DND-41 (cell line): ENCODE results near the gene UPB1.
"Not testable (repeated sequence)": the region's sequence is repeated elsewhere in the genome, so short reads cannot be mapped to it uniquely, and the experiment has no call there.

Source experiments
- ATAC-seq: fragments of 200-7000 bp; cut with Tn5 transposase; 3 replicates; pipeline ENCODE4 v1.9.1; 2021; ENCODE audit warnings: low read depth; ENCODE audit not compliant: insufficient read depth
- DNase-seq: peaks from one replicate; pipeline ENCODE4 v3.0.0-alpha.2; 2020
- H2AFZ ChIP-seq: 2 replicates; pipeline ENCODE4 v1.6.0; 2012; ENCODE audit warnings: low read depth, low read length
- H3K27ac ChIP-seq: 2 replicates; pipeline ENCODE4 v1.5.1; 2012; ENCODE audit warnings: low read length, inconsistent platforms
- H3K27me3 ChIP-seq: fragments of 200-600 bp; sonication (generic); 2 replicates; pipeline ENCODE4 v1.6.0; 2012; ENCODE audit warnings: low read length, mild to moderate bottlenecking, inconsistent platforms; ENCODE audit not compliant: insufficient read depth, poor library complexity
- H3K36me3 ChIP-seq: 2 replicates; pipeline ENCODE4 v1.5.1; 2012; ENCODE audit warnings: low read length, inconsistent platforms; ENCODE audit not compliant: insufficient read depth
- H3K4me1 ChIP-seq: 2 replicates; pipeline ENCODE4 v1.5.1; 2012; ENCODE audit warnings: mild to moderate bottlenecking, low read length; ENCODE audit not compliant: insufficient read depth
- H3K4me2 ChIP-seq: 2 replicates; pipeline ENCODE4 v1.6.0; 2012; ENCODE audit warnings: mild to moderate bottlenecking, moderate library complexity, low read length, inconsistent platforms; ENCODE audit not compliant: insufficient read depth
- H3K4me3 ChIP-seq, 2 experiments: fragments of 200-600 bp in 1 of 2; shearing (Covaris generic) in 1 of 2; 2 replicates each; pipeline ENCODE4 v1.5.1; 2012 to 2016; ENCODE audit warnings: inconsistent platforms in 2 of 2, low read length in 2 of 2, mild to moderate bottlenecking in 2 of 2, low read depth in 1 of 2, moderate library complexity in 1 of 2
- H3K79me2 ChIP-seq: 2 replicates; pipeline ENCODE4 v1.6.0; 2012; ENCODE audit warnings: low read length, inconsistent platforms; ENCODE audit not compliant: insufficient read depth
- H3K9ac ChIP-seq: 2 replicates; pipeline ENCODE4 v1.6.0; 2012; ENCODE audit warnings: low read depth, mild to moderate bottlenecking, inconsistent platforms, low read length, moderate library complexity
- H3K9me3 ChIP-seq: 2 replicates; pipeline ENCODE4 v1.5.1; 2012; ENCODE audit warnings: low read length, moderate library complexity, mild to moderate bottlenecking, inconsistent platforms; ENCODE audit not compliant: insufficient read depth, severe bottlenecking
- H4K20me1 ChIP-seq: 2 replicates; pipeline ENCODE4 v1.6.0; 2012; ENCODE audit warnings: low read length; ENCODE audit not compliant: insufficient read depth
- EZH2 ChIP-seq: IDR thresholded peaks from 3 replicates; pipeline ENCODE4 v1.6.1; 2012; ENCODE audit warnings: borderline replicate concordance, low read depth, mild to moderate bottlenecking, moderate library complexity, low read length, inconsistent platforms; ENCODE audit not compliant: severe bottlenecking
- TF ChIP-seq, protein P1 (sequence below): IDR thresholded peaks from 2 replicates; pipeline ENCODE4 v1.5.1; 2012; ENCODE audit warnings: borderline replicate concordance, low read length, moderate library complexity, mild to moderate bottlenecking; ENCODE audit not compliant: poor library complexity, severe bottlenecking; ENCODE audit errors: extremely low read depth

The UPB1 gene

DNA sequence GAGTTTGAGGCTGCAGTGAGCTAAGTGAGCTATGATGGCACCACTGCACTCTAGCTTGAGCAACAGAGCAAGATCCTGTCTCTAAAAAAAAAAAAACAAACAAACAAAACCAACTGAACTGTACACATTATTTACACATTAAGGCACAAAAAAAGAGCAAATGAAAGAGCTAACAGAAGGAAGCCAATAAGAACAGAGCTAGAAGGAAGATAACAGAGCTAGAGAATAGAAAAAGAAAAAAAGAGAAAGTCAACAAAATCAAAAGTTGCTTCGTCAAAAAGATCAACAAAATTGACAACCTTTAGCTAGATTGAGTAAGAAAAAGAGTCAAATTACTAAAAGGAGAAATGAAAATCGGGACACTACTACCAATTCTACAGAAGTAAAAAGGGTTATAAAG, 34.8 kb downstream of the UPB1 start:
- Histone ChIP-seq H3K4me2 (no peak overlapping the region), H3K4me1 (peaks cover 2% of the 10 kb centered on the region), H3K27ac (no peak overlapping the region), H2AFZ (no peak overlapping the region), H4K20me1 (no peaks in the 10 kb centered on the region), H3K9ac (no peak overlapping the region), H3K27me3 (no peaks in the 10 kb centered on the region), H3K4me3 (no peak overlapping the region), H3K36me3 (no peaks in the 10 kb centered on the region), H3K79me2 (no peaks in the 10 kb centered on the region), H3K9me3 (no peaks in the 10 kb centered on the region)
- DNase-seq (no peak), ATAC-seq (no peak)
- TF ChIP-seq, protein P1, sequence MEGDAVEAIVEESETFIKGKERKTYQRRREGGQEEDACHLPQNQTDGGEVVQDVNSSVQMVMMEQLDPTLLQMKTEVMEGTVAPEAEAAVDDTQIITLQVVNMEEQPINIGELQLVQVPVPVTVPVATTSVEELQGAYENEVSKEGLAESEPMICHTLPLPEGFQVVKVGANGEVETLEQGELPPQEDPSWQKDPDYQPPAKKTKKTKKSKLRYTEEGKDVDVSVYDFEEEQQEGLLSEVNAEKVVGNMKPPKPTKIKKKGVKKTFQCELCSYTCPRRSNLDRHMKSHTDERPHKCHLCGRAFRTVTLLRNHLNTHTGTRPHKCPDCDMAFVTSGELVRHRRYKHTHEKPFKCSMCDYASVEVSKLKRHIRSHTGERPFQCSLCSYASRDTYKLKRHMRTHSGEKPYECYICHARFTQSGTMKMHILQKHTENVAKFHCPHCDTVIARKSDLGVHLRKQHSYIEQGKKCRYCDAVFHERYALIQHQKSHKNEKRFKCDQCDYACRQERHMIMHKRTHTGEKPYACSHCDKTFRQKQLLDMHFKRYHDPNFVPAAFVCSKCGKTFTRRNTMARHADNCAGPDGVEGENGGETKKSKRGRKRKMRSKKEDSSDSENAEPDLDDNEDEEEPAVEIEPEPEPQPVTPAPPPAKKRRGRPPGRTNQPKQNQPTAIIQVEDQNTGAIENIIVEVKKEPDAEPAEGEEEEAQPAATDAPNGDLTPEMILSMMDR = no peak
- TF ChIP-seq EZH2 = no peak

DNA sequence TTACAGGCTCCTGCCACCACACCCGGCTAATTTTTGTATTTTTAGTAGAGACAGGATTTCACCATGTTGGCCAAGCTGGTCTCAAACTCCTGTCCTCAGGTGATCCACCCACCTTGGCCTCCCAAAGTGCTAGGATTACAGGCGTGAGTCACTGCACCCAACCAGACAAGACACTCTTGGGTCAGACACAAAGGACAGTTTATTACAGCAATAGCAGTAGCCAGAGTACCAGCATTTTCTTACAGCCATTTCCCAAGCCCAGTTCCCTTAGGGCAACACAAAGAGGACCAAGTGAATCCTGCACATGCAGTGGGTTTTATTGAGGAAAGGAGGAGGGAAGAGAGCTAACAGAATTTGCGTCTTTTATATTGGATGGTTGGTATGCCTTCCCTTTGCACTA, 35.8 kb downstream of the UPB1 start:
- H3K4me1 ChIP-seq, H3K4me3 ChIP-seq, ATAC-seq, H3K27ac ChIP-seq, H3K4me2 ChIP-seq, H3K79me2 ChIP-seq, H3K9me3 ChIP-seq, H3K9ac ChIP-seq, H3K27me3 ChIP-seq, H2AFZ ChIP-seq, H4K20me1 ChIP-seq, DNase-seq, H3K36me3 ChIP-seq: not testable (repeated sequence)

DNA sequence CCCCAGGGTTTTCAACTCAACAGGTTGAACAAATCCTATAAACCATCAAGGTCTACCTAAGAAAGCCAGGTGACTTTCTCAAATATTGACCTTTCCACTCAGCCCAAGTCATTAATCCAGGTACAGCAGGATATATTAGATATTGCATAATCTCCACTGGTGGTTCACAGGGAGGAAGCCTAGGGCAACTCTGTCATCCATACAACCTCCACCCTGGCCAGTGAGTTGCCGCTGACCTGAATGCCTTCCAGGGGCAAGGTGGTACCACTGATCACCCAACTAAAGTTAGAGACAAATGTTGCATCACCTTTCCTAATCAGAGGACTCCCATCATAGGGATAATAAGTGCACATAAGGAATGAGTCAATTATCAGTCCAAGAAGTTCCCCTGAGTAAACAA, 36.9 kb downstream of the UPB1 start:
- H4K20me1 ChIP-seq = no peaks in the 10 kb centered on the region
- DNase-seq (no peak), ATAC-seq (no peak)
- H3K27ac ChIP-seq = no peak overlapping the region
- no peaks in the 10 kb centered on the region for H3K4me1 ChIP-seq
- no peak overlapping the region for H3K4me3 ChIP-seq
- no peaks in the 10 kb centered on the region for H3K79me2 ChIP-seq
- H3K9me3 ChIP-seq = no peaks in the 10 kb centered on the region
- H3K4me2 ChIP-seq = no peak overlapping the region
- H3K27me3 ChIP-seq = no peaks in the 10 kb centered on the region
- H3K9ac ChIP-seq = no peak overlapping the region
- H3K36me3 ChIP-seq = no peaks in the 10 kb centered on the region
- TF ChIP-seq, protein P1 = no peak
- no peak for TF ChIP-seq EZH2
- H2AFZ ChIP-seq = no peak overlapping the region

DNA sequence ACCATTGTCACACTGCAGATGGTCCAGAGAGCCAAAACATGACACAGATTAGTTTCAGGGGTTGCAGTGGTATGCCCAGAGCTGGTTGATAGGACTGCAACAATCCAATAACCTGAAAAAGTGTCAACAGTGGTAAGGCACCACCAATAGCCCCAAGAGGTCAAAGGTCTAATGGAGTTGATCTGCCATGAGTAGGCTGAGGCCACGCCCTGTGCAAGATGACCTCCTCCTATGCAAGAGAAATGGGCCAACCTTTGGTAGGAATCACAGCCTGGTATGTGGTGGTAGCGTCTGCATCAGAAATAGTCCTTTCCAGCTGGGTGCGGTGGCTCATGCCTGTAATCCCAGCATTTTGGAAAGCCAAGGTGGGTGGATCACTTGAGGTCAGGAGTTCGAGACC, 40.2 kb downstream of the UPB1 start:
- Histone ChIP-seq H2AFZ (no peak overlapping the region), H3K36me3 (peaks cover 10% of the 10 kb centered on the region), H3K9me3 (no peaks in the 10 kb centered on the region), H3K79me2 (no peaks in the 10 kb centered on the region), H3K27me3 (no peaks in the 10 kb centered on the region), H3K4me2 (no peak overlapping the region), H3K4me3 (no peak overlapping the region), H3K4me1 (no peaks in the 10 kb centered on the region), H4K20me1 (no peaks in the 10 kb centered on the region), H3K9ac (no peak overlapping the region), H3K27ac (no peak overlapping the region)
- ATAC-seq (no peak), DNase-seq (no peak)
- TF ChIP-seq, protein P1 = no peak
- no peak for TF ChIP-seq EZH2
